Peyer's patch (tissue), 4 donors: ENCODE measurements around the gene NWD2. TPM values are rescaled to one million over a fixed set of nuclear protein-coding genes. Genes with fewer than 3 reads are reported as not detected.
A peak's percentile ranks its signal among the peaks of the same experiment; 100 is the strongest.

Experiments
- DNase-seq, 3 donors: peaks; one replicate each; pipeline ENCODE4 v3.0.0-alpha.2; 2017 to 2019
- H3K27ac ChIP-seq, 4 donors: fragments of 200-600 bp; sonication (generic); one replicate each; pipeline ENCODE4 v1.5.1; 2016 to 2019
- H3K27me3 ChIP-seq, 2 donors: fragments of 200-600 bp; sonication (generic); one replicate each; pipeline ENCODE4 v1.5.1; 2019
- H3K36me3 ChIP-seq, 3 donors: fragments of 200-600 bp; sonication (generic); one replicate each; pipeline ENCODE4 v1.5.1; 2016 to 2019
- H3K4me1 ChIP-seq, 4 donors: fragments of 200-600 bp; sonication (generic); one replicate each; pipeline ENCODE4 v1.5.1; 2016 to 2019
- H3K4me3 ChIP-seq, 4 donors: fragments of 200-600 bp; sonication (generic); 1 replicate in 3 of 4; 2 replicates in 1 of 4; pipeline ENCODE4 v1.5.1; 2016 to 2019; ENCODE audit warnings: mild to moderate bottlenecking in 1 of 4
- H3K9me3 ChIP-seq, 4 donors: fragments of 200-600 bp; sonication (generic); one replicate each; pipeline ENCODE4 v1.5.1; 2016 to 2019; ENCODE audit warnings: mild to moderate bottlenecking in 1 of 4
- CTCF ChIP-seq, 6 experiments: fragments of 450-650 bp in 4 of 6; fragments of 200-600 bp in 2 of 6; sonication (generic) in 1 of 6; IDR thresholded peaks; one replicate each; pipeline ENCODE4 v1.5.1; 2017 to 2019; ENCODE audit warnings: antibody characterized with exemption in 6 of 6, mild to moderate bottlenecking in 3 of 6, moderate library complexity in 1 of 6
- POLR2A ChIP-seq, 2 donors: fragments of 450-650 bp; IDR thresholded peaks; one replicate each; pipeline ENCODE4 v1.5.1; 2017; ENCODE audit warnings: antibody characterized with exemption in 2 of 2, mild to moderate bottlenecking in 2 of 2, moderate library complexity in 2 of 2
- total RNA-seq, 4 donors: library from RNA; depleted of rRNA; stranded (reverse); fragments of >200 nt; gene quantifications; one replicate each; pipeline ENCODE4 v1.1.0, GENCODE V29; 2016

The NWD2 gene
- total RNA-seq, 4 donors from 2014 or later: not detected

DNA sequence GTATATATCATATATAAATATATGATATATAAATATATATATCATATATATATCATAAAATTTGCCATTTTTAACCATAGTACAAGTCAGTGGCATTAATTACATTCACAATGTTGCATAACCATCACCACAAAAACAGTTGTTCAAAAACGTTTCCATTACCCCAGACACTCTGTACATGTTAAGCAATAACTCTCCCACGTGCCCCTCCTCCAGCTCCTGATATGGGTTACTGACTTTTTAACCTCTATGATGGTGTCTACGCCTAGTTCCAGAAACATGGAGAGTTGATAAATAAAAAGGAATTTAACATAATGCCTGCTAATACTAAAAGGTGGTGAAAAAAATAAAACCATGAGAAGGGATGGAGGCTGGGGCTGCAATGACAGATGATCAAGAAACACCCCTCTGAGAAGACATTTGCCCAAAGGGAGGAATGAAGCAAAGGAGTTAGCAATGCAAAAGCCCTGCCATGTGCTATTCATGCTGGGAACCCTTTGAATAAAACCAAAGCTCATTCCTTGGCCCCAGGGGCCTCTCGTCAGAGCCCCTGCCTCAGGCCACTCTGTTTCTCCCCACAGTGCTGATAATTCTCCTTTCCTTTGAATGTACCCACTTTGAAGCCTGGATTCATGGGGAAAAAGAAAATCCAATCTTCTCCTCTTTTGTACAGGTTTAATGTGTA lies 144.3 kb downstream of the NWD2 start:
- H3K27ac ChIP-seq: no peak overlapping the region
- no peak overlapping the region for H3K4me3 ChIP-seq
- peaks cover 0 to 3% (median 0%) of the 10 kb centered on the region in 4 donors for H3K4me1 ChIP-seq
- no peak for DNase-seq
- TF ChIP-seq CTCF (IDR thresholded peaks at IDR 0.05) (no peak), POLR2A (IDR thresholded peaks at IDR 0.05) (no peak)
- H3K27me3 ChIP-seq: no peaks in the 10 kb centered on the region
- H3K36me3 ChIP-seq: no peaks in the 10 kb centered on the region
- H3K9me3 ChIP-seq: no peaks in the 10 kb centered on the region

DNA sequence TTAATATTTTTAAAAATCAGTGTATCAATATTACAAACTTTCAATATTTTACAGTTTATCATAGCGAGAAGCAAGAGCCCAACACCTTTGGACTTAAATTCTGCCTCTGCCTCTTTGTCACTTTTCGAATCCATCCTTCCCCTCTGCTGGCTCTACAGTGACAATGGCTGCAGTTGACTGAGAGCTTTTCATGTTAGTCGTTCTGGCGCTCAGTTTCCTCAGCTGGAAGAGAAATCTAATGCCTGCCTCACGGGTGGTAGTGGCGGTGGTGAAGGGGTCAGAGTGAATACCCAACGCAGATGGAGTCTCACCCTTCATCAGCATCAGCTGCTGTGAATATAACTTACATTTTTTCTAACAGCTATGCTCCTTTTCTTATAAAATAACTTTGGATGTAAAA lies 144.8 kb downstream of the NWD2 start:
- TF ChIP-seq CTCF (IDR thresholded peaks at IDR 0.05) (no peak), POLR2A (IDR thresholded peaks at IDR 0.05) (no peak)
- no peak overlapping the region for H3K4me3 ChIP-seq
- H3K36me3 ChIP-seq: no peaks in the 10 kb centered on the region
- H3K4me1 ChIP-seq: peaks cover 0 to 3% (median 0%) of the 10 kb centered on the region in 4 donors
- no peak overlapping the region for H3K27ac ChIP-seq
- H3K27me3 ChIP-seq: no peaks in the 10 kb centered on the region
- H3K9me3 ChIP-seq: no peaks in the 10 kb centered on the region
- no peak for DNase-seq

GRCh38 chr4:37389967-37390580 lies 145.5 kb downstream of the NWD2 start:
- no peaks in the 10 kb centered on the region for H3K36me3 ChIP-seq
- H3K9me3 ChIP-seq: no peaks in the 10 kb centered on the region
- H3K4me1 ChIP-seq: peaks cover 0 to 3% (median 0%) of the 10 kb centered on the region in 4 donors
- no peak overlapping the region for H3K27ac ChIP-seq
- TF ChIP-seq CTCF (IDR thresholded peaks at IDR 0.05) (peak; percentile 15 to 80 (median 70)), POLR2A (IDR thresholded peaks at IDR 0.05) (no peak)
- H3K27me3 ChIP-seq: no peaks in the 10 kb centered on the region
- no peak for DNase-seq
- H3K4me3 ChIP-seq: no peak overlapping the region

DNA sequence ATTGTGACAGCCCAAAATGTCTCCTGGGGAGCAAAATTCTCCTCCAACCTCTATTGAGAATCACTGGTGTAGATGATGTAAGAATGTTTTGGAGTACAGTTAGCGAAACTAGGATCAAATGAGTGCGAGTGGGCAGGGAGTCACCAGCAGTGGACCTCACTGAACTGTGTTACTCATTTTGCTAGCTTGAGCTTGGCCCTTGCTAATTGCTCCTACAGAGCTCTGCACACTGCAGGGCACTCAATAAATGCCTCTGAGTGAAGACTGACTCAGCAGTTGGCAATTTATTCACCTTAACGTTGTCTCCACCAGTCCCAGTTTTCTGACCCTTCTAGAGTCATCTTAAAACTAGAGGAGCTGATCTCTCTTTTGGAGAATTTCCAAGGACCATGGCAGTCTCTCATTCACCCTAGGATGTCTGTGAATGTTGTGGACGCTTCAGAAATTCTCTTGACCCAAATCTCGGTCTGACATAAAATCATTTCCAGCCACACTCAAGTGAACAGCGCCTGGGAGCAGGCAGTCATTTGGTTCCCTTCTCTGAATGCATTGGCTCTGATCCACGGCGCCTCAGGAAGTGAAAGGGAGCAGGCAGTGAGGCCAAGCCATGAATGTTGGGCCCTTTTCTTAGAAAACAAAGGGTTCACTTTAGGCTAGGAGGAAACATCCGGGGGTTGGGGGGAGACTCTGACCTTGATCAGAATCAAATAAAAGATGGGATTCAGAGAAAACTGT lies 148.1 kb downstream of the NWD2 start:
- DNase-seq: peak in 1 of 3 donors; percentile 52
- Histone ChIP-seq H3K4me1 (peaks cover 0 to 3% (median 0%) of the 10 kb centered on the region in 4 donors), H3K27me3 (no peaks in the 10 kb centered on the region), H3K36me3 (no peaks in the 10 kb centered on the region), H3K9me3 (no peaks in the 10 kb centered on the region), H3K4me3 (no peak overlapping the region), H3K27ac (no peak overlapping the region)
- no peak for TF ChIP-seq CTCF (IDR thresholded peaks at IDR 0.05)

- TF ChIP-seq CTCF (IDR thresholded peaks at IDR 0.05) (no peak), POLR2A (IDR thresholded peaks at IDR 0.05) (no peak)
- Histone ChIP-seq H3K4me3 (no peak overlapping the region), H3K4me1 (peaks cover 0 to 3% (median 0%) of the 10 kb centered on the region in 4 donors), H3K36me3 (no peaks in the 10 kb centered on the region), H3K27ac (no peak overlapping the region), H3K27me3 (no peaks in the 10 kb centered on the region), H3K9me3 (no peaks in the 10 kb centered on the region)
- DNase-seq: no peak
These were observed 148.8 kb downstream of the NWD2 start for GRCh38 chr4:37393321-37393720.
